Measurements from ENCODE around the gene IL6ST.

Gene IL6ST

DNA sequence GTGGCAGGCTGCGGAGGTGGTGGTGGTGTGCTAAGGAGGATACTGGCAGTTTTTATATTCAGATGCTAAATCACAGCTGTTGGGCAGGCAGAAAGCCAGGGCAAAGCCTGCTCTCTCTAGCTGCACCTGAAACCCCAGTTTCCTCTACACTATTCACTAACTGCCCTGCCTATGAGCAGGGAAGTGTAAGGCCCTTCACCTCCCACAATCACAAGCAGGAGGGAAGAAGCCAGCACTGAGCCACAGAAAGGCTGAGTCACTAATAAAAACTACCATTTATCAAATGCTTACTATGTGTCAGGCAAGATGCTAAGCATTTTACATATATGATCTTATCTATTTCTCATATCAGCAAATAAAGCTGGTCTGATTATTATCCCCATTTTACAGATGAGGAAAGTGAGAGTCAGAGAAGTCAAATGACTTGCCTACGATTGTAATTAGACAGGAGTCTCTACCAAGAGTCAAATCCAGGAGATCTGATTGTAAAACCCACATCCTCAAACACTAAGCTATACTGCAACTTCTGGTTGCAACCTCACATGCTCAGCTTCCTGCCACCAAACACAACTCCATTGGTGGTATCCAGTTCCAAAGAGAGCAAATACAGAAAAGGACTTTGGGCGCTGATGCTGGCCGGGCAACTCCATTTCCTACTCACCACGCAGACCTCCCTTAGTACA lies 17.7 kb upstream of the IL6ST start:
- H3K4me3 ChIP-seq (ENCODE audit: low read depth, low read length) = no peak overlapping the region
- TF ChIP-seq, protein P1, sequence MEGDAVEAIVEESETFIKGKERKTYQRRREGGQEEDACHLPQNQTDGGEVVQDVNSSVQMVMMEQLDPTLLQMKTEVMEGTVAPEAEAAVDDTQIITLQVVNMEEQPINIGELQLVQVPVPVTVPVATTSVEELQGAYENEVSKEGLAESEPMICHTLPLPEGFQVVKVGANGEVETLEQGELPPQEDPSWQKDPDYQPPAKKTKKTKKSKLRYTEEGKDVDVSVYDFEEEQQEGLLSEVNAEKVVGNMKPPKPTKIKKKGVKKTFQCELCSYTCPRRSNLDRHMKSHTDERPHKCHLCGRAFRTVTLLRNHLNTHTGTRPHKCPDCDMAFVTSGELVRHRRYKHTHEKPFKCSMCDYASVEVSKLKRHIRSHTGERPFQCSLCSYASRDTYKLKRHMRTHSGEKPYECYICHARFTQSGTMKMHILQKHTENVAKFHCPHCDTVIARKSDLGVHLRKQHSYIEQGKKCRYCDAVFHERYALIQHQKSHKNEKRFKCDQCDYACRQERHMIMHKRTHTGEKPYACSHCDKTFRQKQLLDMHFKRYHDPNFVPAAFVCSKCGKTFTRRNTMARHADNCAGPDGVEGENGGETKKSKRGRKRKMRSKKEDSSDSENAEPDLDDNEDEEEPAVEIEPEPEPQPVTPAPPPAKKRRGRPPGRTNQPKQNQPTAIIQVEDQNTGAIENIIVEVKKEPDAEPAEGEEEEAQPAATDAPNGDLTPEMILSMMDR (IDR thresholded peaks at IDR 0.05; ENCODE audit: low read depth, low read length, missing control alignments) = no peak
- in situ Hi-C loops (cut with HindIII; ENCODE audit: low sequenced_read_pairs) = loop anchor here (5.0 kb wide), 1 partner anchor 40 kb away; no protein-coding TSS in a partner anchor
- DNase-seq (ENCODE audit: low read depth) = no peak

DNA sequence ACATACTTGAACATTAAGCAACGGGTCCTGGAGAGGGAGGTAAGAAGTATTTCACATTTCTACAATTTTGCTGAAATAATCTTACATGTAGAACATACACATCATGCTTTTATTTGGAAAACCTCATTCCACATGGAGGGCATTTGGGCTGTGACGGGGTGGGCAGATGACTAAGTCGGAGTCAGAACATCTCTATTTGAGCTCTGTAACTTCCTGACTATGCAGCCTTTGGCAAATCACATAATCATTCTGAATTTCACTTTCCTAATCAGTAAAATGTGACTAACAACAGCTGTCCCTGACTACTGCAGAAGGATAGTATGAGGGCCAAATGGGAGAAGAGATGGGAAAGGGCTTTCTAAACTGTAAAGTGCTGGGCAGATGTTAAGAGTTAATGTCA lies 17.1 kb upstream of the IL6ST start:
- no peak overlapping the region for H3K4me3 ChIP-seq (ENCODE audit: low read depth, low read length)
- in situ Hi-C loops (cut with HindIII; ENCODE audit: low sequenced_read_pairs) = loop anchor here (5.0 kb wide), 1 partner anchor 40 kb away; no protein-coding TSS in a partner anchor
- DNase-seq (ENCODE audit: low read depth) = no peak
- TF ChIP-seq, protein P1 (IDR thresholded peaks at IDR 0.05; ENCODE audit: low read depth, low read length, missing control alignments) = no peak

DNA sequence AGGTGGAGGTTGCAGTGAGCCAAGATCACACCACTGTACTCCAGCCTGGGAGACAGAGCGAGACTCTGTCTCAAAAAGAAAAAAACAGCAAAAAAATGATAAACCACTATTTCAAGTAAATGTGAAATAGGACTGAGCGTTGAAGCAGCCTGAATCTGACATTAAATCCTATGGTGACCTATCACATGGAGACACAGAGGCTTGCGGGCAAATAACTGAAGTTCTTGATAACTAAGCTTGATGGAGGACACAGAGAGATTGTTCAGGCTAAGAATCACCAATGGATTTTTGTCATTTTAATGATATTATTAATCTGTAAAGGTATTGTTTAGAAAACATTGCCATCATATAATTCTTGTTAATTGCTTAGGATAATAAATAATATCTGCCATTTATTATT lies 15.7 kb upstream of the IL6ST start:
- H3K4me3 ChIP-seq (ENCODE audit: low read depth, low read length) = no peak overlapping the region
- in situ Hi-C loops (cut with HindIII; ENCODE audit: low sequenced_read_pairs) = loop anchor here (5.0 kb wide), 1 partner anchor 42 kb away; no protein-coding TSS in a partner anchor
- TF ChIP-seq, protein P1 (IDR thresholded peaks at IDR 0.05; ENCODE audit: low read depth, low read length, missing control alignments) = no peak
- DNase-seq (ENCODE audit: low read depth) = no peak

DNA sequence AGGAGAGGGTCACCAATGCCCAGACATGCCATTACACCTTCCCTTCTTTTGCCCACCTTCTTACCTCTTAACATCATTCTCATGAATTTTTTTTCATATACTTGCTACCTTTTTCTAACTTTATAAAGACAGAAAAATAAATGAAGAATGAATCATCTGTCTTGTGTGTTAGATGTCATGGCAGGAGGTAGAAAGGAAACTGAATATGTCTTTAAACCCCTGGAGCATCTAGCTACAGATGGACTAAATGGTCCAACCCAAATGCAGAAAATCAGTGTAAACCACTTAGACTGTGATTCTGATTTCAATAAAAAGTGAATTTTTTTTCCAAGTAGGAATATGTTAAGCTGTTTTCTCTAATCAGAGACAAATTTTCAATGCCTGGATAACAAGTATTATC lies 11.8 kb upstream of the IL6ST start:
- TF ChIP-seq, protein P1 (IDR thresholded peaks at IDR 0.05; ENCODE audit: low read depth, low read length, missing control alignments) = no peak
- DNase-seq (ENCODE audit: low read depth) = no peak
- H3K4me3 ChIP-seq (ENCODE audit: low read depth, low read length) = no peak overlapping the region
- in situ Hi-C loops (cut with HindIII; ENCODE audit: low sequenced_read_pairs) = no loop called here

DNA sequence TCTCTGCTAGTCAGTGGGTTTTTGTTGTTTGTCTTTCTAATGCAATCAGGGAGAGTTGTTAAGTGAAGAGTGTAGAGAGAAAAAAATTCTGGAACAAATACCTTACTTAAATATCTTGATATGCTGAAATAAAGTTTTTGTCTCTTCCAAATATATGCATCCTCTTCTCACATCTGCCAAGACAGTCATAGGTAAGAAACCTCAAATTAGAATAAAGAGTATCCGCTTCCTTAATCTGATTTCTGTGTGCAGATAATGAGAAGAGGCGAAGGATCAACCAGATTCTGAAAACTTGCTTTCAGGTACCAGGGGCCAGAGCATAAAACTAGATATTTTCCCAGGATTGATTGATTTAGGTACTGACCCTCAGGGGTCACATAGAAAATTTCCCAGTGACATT lies 11.3 kb upstream of the IL6ST start:
- no peak overlapping the region for H3K4me3 ChIP-seq (ENCODE audit: low read depth, low read length)
- TF ChIP-seq, protein P1 (IDR thresholded peaks at IDR 0.05; ENCODE audit: low read depth, low read length, missing control alignments) = no peak
- in situ Hi-C loops (cut with HindIII; ENCODE audit: low sequenced_read_pairs) = no loop called here
- no peak for DNase-seq (ENCODE audit: low read depth)

DNA sequence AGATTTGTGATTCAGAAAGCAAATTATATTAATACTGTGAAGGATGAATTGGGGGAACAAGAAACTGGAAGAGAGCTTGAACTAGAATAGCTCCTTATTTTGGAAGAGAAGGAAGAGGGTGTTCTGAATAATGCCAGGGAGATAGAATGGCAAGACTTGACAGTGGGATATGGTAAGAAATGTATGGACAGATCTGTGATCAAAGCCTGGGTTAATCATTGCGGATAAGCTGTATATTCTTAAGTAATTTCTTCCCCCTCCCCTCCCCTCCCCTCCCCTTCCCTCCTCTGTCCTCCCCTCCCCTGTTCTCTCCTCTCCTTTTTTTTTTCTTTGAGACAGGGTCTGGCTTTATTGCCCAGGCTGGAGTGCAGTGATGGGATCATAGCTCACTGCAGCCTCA lies 10.1 kb upstream of the IL6ST start:
- no peak for DNase-seq (ENCODE audit: low read depth)
- TF ChIP-seq, protein P1 (IDR thresholded peaks at IDR 0.05; ENCODE audit: low read depth, low read length, missing control alignments) = no peak
- H3K4me3 ChIP-seq (ENCODE audit: low read depth, low read length) = no peak overlapping the region
- in situ Hi-C loops (cut with HindIII; ENCODE audit: low sequenced_read_pairs) = no loop called here
